GM23338 (cell line): ENCODE data around the gene AURKAIP1. TPM values are rescaled to one million over a fixed set of nuclear protein-coding genes. Genes with fewer than 3 reads are reported as not detected.

Source experiments
- ATAC-seq: fragments of 200-7000 bp; cut with Tn5 transposase; 3 replicates; pipeline ENCODE4 v1.9.1; 2020
- DNase-seq: peaks from one replicate; pipeline ENCODE4 v3.0.0-alpha.2; 2015; ENCODE audit warnings: low spot score
- H2AFZ ChIP-seq: fragments of 200-600 bp; sonication (generic); 2 replicates; pipeline ENCODE4 v1.8.0; 2016; ENCODE audit warnings: antibody characterized with exemption, mild to moderate bottlenecking, moderate library complexity
- H3F3A ChIP-seq: fragments of 200-600 bp; sonication (generic); replicated peaks from 2 replicates; pipeline ENCODE4 v1.8.0; 2017; ENCODE audit warnings: antibody characterized with exemption, mixed run types, low read depth
- H3K27ac ChIP-seq: fragments of 200-600 bp; sonication (generic); 2 replicates; pipeline ENCODE4 v1.6.1; 2016; ENCODE audit warnings: low read depth
- H3K27me3 ChIP-seq: fragments of 200-600 bp; sonication (generic); 2 replicates; pipeline ENCODE4 v1.8.0; 2016; ENCODE audit warnings: mild to moderate bottlenecking, mixed run types, moderate library complexity; ENCODE audit not compliant: insufficient read depth
- H3K36me3 ChIP-seq: fragments of 200-600 bp; sonication (generic); 2 replicates; pipeline ENCODE4 v1.8.0; 2016; ENCODE audit warnings: mild to moderate bottlenecking; ENCODE audit not compliant: insufficient read depth
- H3K4me1 ChIP-seq: fragments of 200-600 bp; sonication (generic); 2 replicates; pipeline ENCODE4 v1.8.0; 2016; ENCODE audit warnings: mild to moderate bottlenecking, moderate library complexity; ENCODE audit not compliant: insufficient read depth
- H3K4me2 ChIP-seq: fragments of 200-600 bp; sonication (generic); 2 replicates; pipeline ENCODE4 v1.7.1; 2017; ENCODE audit warnings: mixed run types
- H3K4me3 ChIP-seq: fragments of 200-600 bp; sonication (generic); 2 replicates; pipeline ENCODE4 v1.6.1; 2016; ENCODE audit warnings: mixed run types
- H3K79me2 ChIP-seq: fragments of 200-600 bp; sonication (generic); replicated peaks from 2 replicates; pipeline ENCODE4 v1.8.0; 2017; ENCODE audit warnings: mild to moderate bottlenecking; ENCODE audit not compliant: insufficient read depth
- H3K9me2 ChIP-seq: fragments of 200-600 bp; sonication (generic); 2 replicates; pipeline ENCODE4 v1.8.0; 2017; ENCODE audit not compliant: insufficient read depth
- H4K20me1 ChIP-seq: fragments of 200-600 bp; sonication (generic); replicated peaks from 2 replicates; pipeline ENCODE4 v1.8.0; 2017; ENCODE audit warnings: mild to moderate bottlenecking; ENCODE audit not compliant: insufficient read depth
- H3K27ac Mint-ChIP-seq: 2 replicates; pipeline ENCODE4 v1.8.0; 2020; ENCODE audit warnings: inconsistent platforms, mild to moderate bottlenecking, moderate library complexity, mixed read lengths
- H3K27me3 Mint-ChIP-seq: 3 replicates; pipeline ENCODE4 v1.8.0; 2022; ENCODE audit warnings: low read depth, mild to moderate bottlenecking, moderate library complexity, mixed read lengths, inconsistent platforms; ENCODE audit not compliant: insufficient read depth, poor library complexity
- H3K36me3 Mint-ChIP-seq: 3 replicates; pipeline ENCODE4 v1.8.0; 2021; ENCODE audit warnings: low read depth, mild to moderate bottlenecking, inconsistent platforms, moderate library complexity, mixed read lengths
- H3K4me1 Mint-ChIP-seq: 3 replicates; pipeline ENCODE4 v1.8.0; 2020; ENCODE audit warnings: mild to moderate bottlenecking, inconsistent platforms, mixed read lengths
- H3K4me3 Mint-ChIP-seq: 3 replicates; pipeline ENCODE4 v1.8.0; 2021; ENCODE audit warnings: moderate library complexity, mild to moderate bottlenecking, inconsistent platforms, mixed read lengths
- H3K9me3 Mint-ChIP-seq: 3 replicates; pipeline ENCODE4 v1.8.0; 2020; ENCODE audit warnings: moderate library complexity, mild to moderate bottlenecking, inconsistent platforms, mixed read lengths
- CREB1 ChIP-seq: fragments of 250-450 bp; sonication (Bioruptor Pico); IDR thresholded peaks from 2 replicates; pipeline ENCODE4 v1.5.0; 2020; ENCODE audit warnings: low read depth, mild to moderate bottlenecking, moderate library complexity
- CTCF ChIP-seq, 2 experiments: fragments of 200-600 bp in 1 of 2; sonication (generic) in 1 of 2; conservative IDR thresholded peaks; 2 replicates each; pipeline versions ENCODE4 v1.5.1 to v1.6.1; 2016 to 2017; ENCODE audit warnings: antibody characterized with exemption in 2 of 2, low read depth in 2 of 2, mild to moderate bottlenecking in 2 of 2, moderate library complexity in 1 of 2
- ETS1 ChIP-seq: IDR thresholded peaks from 2 replicates; pipeline ENCODE4 v1.6.1; 2016; ENCODE audit warnings: antibody characterized with exemption
- EZH2 ChIP-seq: fragments of 200-600 bp; sonication (generic); IDR thresholded peaks from one replicate; pipeline ENCODE4 v1.8.0; 2017; ENCODE audit warnings: antibody characterized with exemption, mild to moderate bottlenecking, low read depth; ENCODE audit not compliant: unreplicated experiment
- EZH2phosphoT487 ChIP-seq: fragments of 200-600 bp; sonication (generic); IDR thresholded peaks from one replicate; pipeline ENCODE4 v1.8.1; 2018; ENCODE audit warnings: antibody characterized with exemption; ENCODE audit not compliant: unreplicated experiment
- JUNB ChIP-seq: IDR thresholded peaks from one replicate; pipeline ENCODE4 v1.6.1; 2016; ENCODE audit warnings: antibody characterized with exemption; ENCODE audit not compliant: unreplicated experiment
- NANOG ChIP-seq: IDR thresholded peaks from 2 replicates; pipeline ENCODE4 v1.6.1; 2016; ENCODE audit warnings: antibody characterized with exemption, borderline replicate concordance
- POLR2AphosphoS5 ChIP-seq: IDR thresholded peaks from 2 replicates; pipeline ENCODE4 v1.6.1; 2016; ENCODE audit warnings: antibody characterized with exemption, low read depth
- REST ChIP-seq: IDR thresholded peaks from one replicate; pipeline ENCODE4 v1.6.1; 2018; ENCODE audit warnings: antibody characterized with exemption; ENCODE audit not compliant: unreplicated experiment
- STAT1 ChIP-seq: IDR thresholded peaks from one replicate; pipeline ENCODE4 v1.6.1; 2016; ENCODE audit warnings: antibody characterized with exemption; ENCODE audit not compliant: unreplicated experiment
- ZNF114 ChIP-seq: fragments of 250-450 bp; sonication (Bioruptor Pico); IDR thresholded peaks from 2 replicates; pipeline ENCODE4 v1.5.0; 2020; ENCODE audit warnings: mild to moderate bottlenecking, moderate library complexity
- ZNF331 ChIP-seq: fragments of 250-450 bp; sonication (Bioruptor Pico); IDR thresholded peaks from 2 replicates; pipeline ENCODE4 v1.5.0; 2020; ENCODE audit warnings: low read depth, mild to moderate bottlenecking, moderate library complexity
- ZNF462 ChIP-seq: fragments of 250-450 bp; sonication (Bioruptor Pico); IDR thresholded peaks from 2 replicates; pipeline ENCODE4 v1.5.0; 2020; ENCODE audit warnings: mild to moderate bottlenecking, moderate library complexity
- polyA plus RNA-seq: library from polyadenylated mRNA; unstranded; fragments of >200 nt; fragmentation: Nextera tagmentation; extraction: Ambion mirVana; gene quantifications from 2 replicates; pipeline ENCODE4 v1.2.1, GENCODE V29; 2016
- total RNA-seq: library from RNA; depleted of rRNA; stranded (reverse); fragments of >200 nt; shearing (Covaris generic); gene quantifications from 2 replicates; pipeline ENCODE4 v1.2.3, GENCODE V29; 2014

The AURKAIP1 gene
- total and polyA plus RNA-seq, 2 experiments from 2014 or later, result 167 to 355 TPM

GRCh38 chr1:1329304-1330210 is 45.5 kb downstream of the AURKAIP1 start:
- H3K4me1 ChIP-seq, result no peaks in the 10 kb centered on the region
- no peak overlapping the region for H3K4me3 ChIP-seq
- no peaks in the 10 kb centered on the region for H3K9me3 Mint-ChIP-seq
- no peak overlapping the region; the same call in 2 of the 3 replicates for H3K4me3 Mint-ChIP-seq
- TF ChIP-seq CTCF (conservative IDR thresholded peaks at IDR 0.05; ENCODE audit: low read depth in 2 of 2) (no peak), ZNF462 (CRISPR knock-in tag) (no peak), REST (no peak), NANOG (no peak), ZNF114 (no peak), CREB1 (CRISPR knock-in tag) (no peak), ETS1 (no peak), EZH2 (no peak), POLR2AphosphoS5 (no peak), ZNF331 (CRISPR knock-in tag) (no peak), EZH2phosphoT487 (no peak), JUNB (no peak), STAT1 (no peak)
- DNase-seq (no peak), ATAC-seq (no peak)
- H3K36me3 ChIP-seq, result no peaks in the 10 kb centered on the region
- no peaks in the 10 kb centered on the region for H4K20me1 ChIP-seq
- H3F3A ChIP-seq, result peaks cover 15% of the 10 kb centered on the region; the same call in 1 of the 2 replicates
- no peak overlapping the region for H3K27ac ChIP-seq
- peaks cover 16% of the 10 kb centered on the region for H3K27me3 Mint-ChIP-seq
- H3K27me3 ChIP-seq, result no peaks in the 10 kb centered on the region
- peaks cover 5% of the 10 kb centered on the region; the same call in 2 of the 3 replicates for H3K36me3 Mint-ChIP-seq
- H3K27ac Mint-ChIP-seq, result no peak overlapping the region
- no peak overlapping the region for H3K4me2 ChIP-seq
- H2AFZ ChIP-seq, result no peak overlapping the region
- H3K9me2 ChIP-seq, result no peaks in the 10 kb centered on the region
- H3K79me2 ChIP-seq, result peaks cover 8% of the 10 kb centered on the region; the same call in 1 of the 2 replicates
- no peaks in the 10 kb centered on the region for H3K4me1 Mint-ChIP-seq
